GM21390 (cell line): ENCODE measurements around the gene MYBPC3.
A peak's percentile ranks its signal among the peaks of the same experiment; 100 is the strongest.

Experiments
- ATAC-seq: cut with Tn5 transposase; IDR thresholded peaks from one replicate; pipeline ENCODE4 v1.9.1; 2021; ENCODE audit not compliant: unreplicated experiment

Gene MYBPC3

GRCh38 chr11:47384498-47384897 is 32.0 kb upstream of the MYBPC3 start:
- ATAC-seq: no peak

- no peak for ATAC-seq
Observed at GRCh38 chr11:47383071-47383470, 30.6 kb upstream of the MYBPC3 start.

- ATAC-seq: no peak
Observed at GRCh38 chr11:47380078-47380477, 27.6 kb upstream of the MYBPC3 start.

GRCh38 chr11:47379317-47379716 is 26.8 kb upstream of the MYBPC3 start:
- no peak for ATAC-seq

DNA sequence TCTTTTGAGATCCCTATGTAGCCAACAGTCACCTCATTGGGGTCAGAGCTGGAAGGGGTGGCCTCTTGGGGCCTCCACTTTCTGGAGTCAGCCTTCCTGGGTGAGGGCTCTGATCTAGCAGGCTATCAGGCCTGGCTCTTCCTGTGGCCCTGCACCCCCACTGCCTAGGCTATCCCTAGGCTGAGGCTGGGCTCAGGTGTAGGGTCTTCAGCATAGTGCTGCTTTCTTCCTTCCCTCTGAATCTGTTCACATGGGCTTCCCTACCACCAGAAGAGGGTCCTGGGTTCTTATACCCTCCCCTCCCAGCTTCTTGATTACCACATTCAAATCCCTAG is 26.3 kb upstream of the MYBPC3 start:
- ATAC-seq: peak; percentile 12

GRCh38 chr11:47378010-47378835 is 25.7 kb upstream of the MYBPC3 start, which contains the start of gene SPI1:
Gene SPI1 (minus strand): TSS chr11:47378547. CDS start chr11:47378353, 194 bp downstream.
- ATAC-seq: peak; percentile 84

DNA sequence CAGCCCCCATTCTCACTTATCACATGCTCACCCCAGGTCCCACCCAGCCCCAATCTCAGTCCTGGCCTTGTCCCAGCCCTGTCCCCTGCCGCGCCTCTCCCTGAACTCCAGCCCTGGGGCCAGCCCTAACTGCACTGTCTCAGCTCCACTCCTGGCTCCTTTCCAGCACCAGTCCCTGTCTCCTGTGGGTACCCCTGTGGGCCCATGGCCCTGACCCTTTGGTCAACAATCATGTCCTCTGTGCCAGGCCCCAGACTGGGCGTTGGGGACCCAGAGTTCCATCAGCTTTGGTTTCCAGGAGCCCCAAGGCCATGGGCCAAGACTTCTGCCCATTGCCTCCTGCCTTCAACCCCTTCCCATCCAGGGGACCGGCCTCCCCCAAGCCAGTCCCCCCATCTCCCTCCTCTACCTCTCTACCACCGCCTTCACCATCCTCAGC is 25.1 kb upstream of the MYBPC3 start:
- no peak for ATAC-seq

- peak; percentile 37 for ATAC-seq
Observed at GRCh38 chr11:47376525-47377371, 24.2 kb upstream of the MYBPC3 start.

- no peak for ATAC-seq
Observed at GRCh38 chr11:47376107-47376524, 23.6 kb upstream of the MYBPC3 start.

GRCh38 chr11:47375546-47376085 is 23.1 kb upstream of the MYBPC3 start:
- no peak for ATAC-seq

- ATAC-seq: no peak
Observed at GRCh38 chr11:47375020-47375419, 22.5 kb upstream of the MYBPC3 start.

DNA sequence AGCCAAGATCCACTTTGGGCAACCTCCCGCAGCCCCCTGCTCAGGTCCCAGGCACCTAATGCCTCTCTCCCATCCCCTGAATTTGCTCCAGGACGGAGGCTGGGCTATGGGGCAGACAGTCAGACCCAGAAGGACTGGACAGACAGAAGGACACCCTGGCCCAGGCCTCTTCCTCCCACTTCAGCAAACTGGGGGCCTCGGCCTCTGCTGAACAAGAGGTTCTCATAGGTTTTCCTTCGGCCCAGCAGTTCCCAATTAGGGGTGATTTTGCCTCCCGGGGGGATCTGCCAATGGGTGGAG is 22.2 kb upstream of the MYBPC3 start:
- no peak for ATAC-seq

DNA sequence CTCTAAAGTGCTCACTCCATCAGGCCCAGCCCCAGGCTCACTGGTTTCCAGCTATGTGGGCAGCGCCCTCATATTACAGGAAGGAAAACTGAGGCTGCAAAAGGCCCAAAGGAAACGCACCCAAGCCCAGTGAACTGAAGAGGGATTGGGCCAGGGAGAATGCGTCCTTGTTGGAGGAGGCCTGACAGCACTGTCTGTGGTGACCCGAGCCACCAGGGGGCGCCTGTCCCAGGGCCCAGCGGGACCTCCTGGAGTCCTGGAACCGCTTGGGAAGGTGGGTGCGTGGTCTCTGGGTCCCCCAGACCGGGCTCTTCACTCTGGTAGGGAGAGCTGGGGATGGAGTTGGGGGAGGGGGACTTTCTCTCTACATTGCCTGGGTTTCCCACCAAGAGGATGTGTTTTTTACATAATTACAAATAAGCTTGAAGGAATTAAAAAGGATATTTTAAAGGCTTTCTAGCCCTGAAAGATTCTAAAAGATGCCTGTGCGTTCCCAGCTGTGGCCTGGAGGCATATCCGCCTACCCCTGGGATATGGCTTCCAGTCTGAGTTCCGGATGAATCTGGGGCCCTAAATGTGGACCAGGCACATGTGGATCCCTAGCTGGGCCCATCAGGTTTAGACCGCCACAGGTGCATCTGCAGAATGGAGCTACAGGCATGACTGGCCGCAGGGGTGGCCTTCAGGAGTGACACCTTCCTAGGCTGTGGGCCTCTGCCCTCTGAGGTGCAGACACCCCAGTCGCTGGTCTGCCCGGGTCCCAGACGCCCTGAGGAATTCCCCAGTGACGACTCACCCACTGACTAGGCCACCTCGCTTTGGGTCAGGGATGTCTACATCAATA is 21.6 kb upstream of the MYBPC3 start:
- ATAC-seq: no peak

DNA sequence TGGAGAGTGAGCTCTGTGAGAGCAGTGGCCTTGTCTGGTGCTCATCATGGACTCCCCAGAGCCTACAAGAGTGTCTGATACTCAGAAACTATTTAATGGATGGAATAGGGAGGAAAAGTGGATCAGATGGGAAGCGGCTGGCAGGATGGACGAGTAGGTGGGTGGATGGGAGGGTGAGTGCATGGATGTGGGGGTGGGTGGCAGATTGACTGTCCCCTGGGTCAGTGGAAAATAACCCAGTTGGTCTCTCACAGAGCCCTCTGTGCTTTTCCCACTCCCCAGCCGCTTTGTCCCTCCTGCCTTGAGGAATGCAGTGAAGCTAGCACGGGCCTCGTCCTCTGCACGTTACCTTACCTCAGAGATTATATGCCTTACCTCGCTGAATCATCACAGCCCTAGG is 19.9 kb upstream of the MYBPC3 start:
- no peak for ATAC-seq

- no peak for ATAC-seq
Observed at GRCh38 chr11:47369676-47370075, 17.2 kb upstream of the MYBPC3 start.

DNA sequence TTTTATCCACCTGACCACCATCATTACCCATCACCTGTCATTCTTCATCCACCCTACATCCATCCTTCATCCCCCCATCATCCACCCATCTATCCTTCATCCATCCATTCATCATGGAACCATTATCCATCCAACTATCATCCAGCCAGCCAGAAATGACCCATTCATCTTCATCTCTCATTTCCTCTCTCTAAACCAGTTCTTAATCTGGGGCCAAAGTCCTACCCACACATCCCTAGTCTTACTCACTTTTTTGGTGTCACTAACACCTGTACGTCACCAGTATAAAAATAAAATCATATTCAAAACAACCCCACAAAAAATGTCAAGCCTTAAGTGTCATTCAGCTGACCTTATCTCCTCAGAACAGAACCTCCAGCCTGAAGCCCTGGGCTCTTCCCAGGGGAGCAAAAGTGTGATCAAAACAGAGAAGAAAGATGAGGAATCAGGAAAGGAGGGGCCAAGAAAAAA is 13.6 kb upstream of the MYBPC3 start:
- ATAC-seq: no peak

- ATAC-seq: no peak
Observed at GRCh38 chr11:47361419-47361818, 8.9 kb upstream of the MYBPC3 start.

DNA sequence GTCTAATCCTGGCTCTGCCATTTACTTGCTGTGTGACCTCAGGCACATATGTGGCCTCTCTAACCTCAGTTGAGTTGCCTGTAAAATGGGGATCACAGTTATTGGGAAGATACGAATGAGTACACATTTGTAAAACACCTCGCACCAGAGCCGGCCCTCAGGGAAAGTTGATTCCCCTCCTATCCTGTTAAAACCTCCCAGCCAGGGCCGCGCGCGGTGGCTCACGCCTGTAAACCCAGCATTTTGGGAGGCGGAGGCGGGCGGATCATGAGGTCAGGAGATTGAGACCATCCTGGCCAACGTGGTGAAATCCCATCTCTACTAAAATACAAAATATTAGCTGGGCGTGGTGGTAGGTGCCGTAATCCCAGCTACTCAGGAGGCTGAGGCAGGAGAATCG is 7.8 kb upstream of the MYBPC3 start:
- ATAC-seq: no peak

GRCh38 chr11:47359586-47359985 is 7.1 kb upstream of the MYBPC3 start:
- ATAC-seq: no peak

DNA sequence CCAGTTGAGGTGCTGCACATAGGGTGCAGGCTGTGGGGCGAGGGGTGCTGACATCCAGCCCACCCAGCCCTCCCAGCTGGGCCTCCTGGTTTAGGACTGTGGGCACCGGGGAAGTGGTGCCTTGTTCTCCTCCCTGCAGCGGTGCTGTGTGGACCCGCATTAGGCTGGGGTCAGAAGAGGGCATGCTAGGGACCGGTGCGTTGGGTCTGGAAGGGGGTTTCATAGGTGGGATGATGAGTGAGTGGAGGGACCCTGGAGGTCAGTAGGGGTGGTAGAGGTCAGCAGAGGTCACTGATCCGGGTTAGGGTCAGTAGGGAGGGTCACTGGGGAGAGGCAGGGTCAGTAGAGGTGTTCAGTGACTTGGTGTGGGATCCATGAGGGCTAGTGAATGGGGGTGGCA is 6.7 kb upstream of the MYBPC3 start:
- no peak for ATAC-seq

DNA sequence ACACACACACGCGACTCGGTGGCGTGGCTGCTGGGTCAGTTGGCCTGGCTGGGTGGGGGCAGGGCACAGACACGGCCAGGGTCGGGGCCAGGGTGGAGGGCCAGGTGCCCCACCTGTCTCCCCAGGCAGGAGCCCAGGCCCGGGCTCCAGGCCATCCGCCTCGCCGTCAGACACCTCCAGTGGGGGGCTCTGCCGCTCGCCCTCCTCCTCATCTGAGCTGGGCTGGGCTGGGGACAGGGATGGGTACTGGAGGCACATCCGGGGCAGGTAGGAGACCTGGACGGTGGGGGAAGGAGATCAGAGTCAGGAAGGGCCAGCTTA is 6.2 kb upstream of the MYBPC3 start:
- no peak for ATAC-seq
